ENCODE measurements around the gene LMF2.
"Not testable (repeated sequence)": the region's sequence is repeated elsewhere in the genome, so short reads cannot be mapped to it uniquely, and the experiment has no call there.

Gene LMF2

DNA sequence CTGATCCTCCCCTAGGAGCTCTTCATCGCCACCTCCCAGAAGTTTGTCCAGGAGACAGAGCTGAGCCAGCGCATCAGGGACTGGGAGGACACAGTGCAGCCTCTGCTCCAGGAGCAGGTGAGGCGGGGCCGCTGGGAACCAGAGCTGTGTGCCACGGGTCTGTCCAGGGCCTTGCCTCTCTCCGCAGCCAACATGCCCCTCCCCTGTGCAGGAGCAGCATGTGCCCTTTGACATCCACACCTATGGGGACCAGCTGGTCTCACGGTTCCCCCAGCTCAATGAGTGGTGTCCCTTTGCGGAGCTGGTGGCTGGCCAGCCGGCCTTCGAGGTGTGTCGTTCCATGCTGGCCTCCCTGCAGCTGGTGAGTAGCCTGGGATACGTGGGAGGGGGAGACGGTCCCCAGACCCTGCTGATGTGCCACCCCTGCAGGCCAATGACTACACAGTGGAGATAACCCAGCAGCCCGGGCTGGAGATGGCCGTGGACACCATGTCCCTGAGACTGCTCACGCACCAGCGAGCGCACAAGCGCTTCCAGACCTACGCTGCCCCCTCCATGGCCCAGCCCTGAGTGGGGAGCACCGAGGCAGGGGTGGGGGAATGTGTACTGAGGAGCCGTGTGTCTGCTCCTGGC, 15.4 kb upstream of the LMF2 start:
- DNase-seq, result no peak

DNA sequence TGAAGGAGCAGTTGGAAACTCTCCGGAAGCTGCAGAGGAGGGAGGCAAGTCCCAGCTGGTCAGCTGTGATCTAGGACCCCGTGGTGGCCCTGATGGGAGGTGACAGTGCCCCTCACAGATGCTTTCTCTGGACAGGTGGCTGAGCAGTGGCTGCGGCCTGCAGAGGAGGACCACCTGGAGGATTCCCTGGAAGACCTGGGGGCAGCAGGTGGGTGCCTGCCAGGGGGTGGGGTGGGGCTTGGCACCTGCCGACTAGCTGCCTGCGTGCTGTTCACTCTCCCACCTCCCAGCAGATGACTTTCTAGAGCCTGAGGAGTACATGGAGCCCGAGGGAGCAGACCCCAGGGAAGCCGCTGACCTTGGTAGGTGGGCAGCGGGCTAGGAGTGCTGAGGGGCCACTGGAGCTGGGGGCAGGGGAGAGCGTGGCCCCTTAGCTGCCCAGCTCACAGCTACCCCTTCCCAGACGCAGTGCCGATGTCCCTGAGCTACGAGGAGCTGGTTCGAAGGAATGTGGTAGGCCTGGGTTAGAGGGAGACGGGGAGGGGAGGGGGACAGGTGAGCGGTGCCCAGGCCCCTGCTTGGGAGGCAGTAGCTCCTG, 14.8 kb upstream of the LMF2 start:
- DNase-seq, result no peak

DNA sequence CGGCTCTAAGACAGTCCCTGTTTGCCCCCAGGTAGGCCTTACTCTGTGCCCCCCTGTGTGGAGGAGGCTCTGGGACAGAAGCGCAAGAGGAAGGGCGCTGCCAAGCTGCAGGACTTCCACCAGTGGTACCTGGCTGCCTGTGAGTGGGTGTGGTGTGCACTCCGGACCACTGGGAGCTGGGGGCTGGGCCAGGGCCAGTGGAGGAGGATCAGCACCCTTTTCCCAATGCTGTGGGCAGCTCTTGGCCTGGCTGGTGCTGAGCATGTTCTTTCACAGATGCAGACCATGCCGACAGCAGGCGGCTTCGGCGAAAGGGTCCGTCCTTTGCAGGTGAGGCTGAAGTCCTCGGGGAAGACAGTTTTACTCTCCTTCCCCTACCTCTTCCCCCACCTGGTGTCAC, 14.2 kb upstream of the LMF2 start:
- DNase-seq, result no peak

DNA sequence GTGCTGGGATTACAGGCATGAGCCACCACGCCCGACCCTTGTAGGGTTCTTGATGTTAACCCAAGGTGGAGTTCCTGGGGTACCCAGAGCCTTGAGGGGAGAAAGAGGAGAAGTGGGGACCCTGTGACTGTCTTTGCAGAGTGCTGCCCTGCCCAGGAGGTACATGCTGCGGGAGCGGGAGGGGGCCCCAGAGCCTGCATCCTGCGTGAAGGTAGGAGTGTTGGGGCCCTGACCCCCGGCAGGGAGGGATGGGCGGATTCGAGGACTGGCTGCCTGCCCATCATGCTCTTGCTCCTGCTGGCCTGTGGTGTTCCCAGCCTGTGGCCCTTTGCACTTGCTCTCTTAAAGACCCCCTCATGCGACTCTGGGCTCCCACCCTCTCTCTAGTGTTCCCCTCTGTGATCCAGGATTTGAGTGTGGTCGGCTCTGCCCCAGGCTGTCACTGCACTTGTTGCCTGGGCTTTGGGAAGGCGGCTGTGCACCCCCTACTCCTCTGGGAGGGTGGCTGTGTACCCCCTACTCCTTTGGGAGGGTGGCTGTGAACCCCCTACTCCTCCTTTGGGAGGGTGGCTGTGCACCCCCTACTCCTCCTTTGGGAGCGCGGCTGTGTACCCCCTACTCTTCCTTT, 13.4 kb upstream of the LMF2 start:
- DNase-seq, result no peak

DNA sequence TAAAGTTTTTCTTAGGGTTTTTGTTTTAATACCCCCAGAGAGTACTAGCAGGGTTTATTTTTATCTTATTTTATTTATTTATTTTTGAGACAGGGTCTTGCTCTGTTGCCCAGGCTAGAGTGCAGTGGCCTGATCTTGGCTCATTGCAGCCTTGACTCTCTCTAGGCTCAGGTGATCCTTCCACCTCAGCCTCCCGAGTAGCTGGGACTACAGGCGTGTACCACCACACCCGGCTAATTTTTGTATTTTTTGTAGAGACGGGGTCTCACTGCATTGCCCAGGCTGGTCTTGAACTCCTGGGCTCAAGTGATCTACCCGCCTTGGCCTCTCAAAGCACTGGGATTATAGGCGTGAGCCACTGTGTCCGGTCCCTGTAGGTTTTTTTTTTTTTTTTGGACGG, 12.7 kb upstream of the LMF2 start:
- DNase-seq, result not testable (repeated sequence)

DNA sequence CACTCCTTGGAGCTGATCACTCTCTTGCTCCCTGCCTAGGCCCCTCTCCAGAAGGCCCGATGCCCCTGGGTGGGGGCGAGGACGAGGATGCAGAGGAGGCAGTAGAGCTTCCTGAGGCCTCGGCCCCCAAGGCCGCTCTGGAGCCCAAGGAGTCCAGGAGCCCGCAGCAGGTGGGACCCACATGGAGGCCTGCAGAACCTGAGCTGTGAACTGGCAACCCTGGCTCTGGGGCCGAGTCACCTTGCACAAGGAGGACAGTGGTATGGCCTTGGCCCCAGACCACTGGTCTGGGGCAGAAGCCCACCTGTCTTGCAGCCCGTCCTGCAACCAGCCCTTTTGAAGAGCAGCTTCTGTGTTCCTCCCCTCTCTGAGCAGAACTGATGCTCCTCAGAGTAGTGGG, 11.6 kb upstream of the LMF2 start:
- DNase-seq, result no peak

DNA sequence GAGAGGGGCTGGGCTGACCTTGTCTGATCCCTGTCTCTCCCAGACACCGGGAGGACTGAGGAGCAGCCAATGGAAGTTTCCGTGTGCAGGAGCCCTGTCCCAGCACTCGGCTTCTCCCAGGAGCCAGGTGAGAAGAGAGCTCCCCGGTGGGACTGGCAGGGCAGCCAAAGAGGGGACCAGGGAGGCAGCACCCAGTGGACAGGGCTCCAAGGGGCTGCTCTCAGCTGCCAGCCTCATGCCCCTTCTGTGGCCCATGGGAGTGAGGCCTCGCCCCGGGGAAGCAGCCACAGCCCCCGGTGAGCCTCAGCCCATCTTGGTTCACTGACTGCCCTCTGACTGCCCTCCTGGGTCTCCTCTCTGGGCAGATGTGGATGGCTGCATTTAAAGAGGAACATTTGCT, 11.1 kb upstream of the LMF2 start:
- DNase-seq, result no peak

DNA sequence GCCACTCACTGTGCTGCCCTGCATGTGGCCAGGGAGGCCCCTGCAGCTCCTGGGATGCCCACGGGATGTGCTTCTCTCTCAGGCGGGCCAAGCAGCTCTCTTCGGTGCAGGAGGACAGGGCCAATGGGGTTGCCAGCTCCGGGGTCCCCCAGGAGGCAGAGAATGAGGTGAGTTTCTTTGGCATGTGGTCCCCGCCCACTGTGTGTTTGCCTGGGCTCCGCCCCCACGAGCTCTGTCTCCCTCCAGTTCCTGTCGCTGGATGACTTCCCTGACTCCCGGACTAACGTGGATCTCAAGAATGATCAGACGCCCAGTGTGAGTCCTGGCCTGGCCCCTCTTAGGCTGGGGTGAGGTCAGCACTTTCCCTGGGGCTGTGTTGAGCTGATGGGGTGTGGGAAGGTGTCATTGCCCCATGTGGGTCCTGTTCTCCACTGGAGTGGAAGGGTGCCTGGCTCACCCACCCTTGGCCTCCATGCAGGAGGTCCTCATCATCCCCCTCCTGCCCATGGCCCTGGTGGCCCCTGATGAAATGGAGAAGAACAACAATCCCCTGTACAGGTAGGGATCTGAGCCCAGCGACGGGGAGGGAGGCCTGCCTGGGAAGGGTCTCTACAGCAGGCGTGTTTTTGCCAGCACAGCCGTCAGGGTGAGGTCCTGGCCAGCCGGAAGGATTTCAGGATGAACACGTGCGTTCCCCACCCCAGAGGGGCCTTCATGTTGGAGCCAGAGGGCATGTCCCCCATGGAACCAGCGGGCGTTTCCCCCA, 10.2 kb upstream of the LMF2 start:
- no peak for DNase-seq

DNA sequence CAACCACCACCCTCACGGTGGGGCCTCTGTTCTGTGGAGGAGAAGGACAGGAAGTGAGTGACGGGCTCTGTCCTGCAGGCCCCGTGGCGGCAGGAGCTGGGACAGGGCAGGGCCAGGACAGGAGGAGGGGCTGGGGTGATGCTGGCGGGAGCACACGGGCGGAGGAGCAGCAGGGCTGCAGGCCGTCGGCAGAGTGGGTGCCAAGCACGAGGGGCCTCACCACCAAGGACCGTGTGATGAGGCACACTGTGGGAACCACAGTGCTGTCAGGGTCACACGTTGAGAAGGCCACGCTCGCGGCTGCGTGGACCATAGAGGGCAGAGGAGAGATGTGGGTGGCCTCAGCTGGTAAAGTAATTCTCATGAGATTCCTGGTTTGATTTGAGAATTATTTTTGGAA, 9.4 kb upstream of the LMF2 start:
- no peak for DNase-seq

DNA sequence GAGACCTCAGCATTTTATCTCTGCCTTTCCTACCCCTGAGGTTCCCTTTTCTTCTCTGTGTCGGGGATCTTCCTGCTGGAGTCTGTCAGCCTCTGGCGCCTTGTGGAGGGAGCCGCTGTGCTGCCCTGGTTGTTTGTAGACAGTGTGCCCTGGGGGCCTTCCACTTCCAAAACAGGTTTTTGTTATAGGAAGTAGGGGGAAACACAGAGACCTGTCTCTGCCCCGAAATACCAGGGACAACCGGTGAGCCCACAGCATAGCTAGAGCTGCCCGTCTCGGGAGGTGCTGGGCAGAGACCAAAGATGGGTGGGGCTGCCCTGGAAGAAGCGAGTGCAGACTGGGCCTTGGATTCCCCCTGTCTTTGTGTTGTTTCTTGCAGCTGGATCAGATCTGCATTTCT, 8.6 kb upstream of the LMF2 start:
- no peak for DNase-seq

DNA sequence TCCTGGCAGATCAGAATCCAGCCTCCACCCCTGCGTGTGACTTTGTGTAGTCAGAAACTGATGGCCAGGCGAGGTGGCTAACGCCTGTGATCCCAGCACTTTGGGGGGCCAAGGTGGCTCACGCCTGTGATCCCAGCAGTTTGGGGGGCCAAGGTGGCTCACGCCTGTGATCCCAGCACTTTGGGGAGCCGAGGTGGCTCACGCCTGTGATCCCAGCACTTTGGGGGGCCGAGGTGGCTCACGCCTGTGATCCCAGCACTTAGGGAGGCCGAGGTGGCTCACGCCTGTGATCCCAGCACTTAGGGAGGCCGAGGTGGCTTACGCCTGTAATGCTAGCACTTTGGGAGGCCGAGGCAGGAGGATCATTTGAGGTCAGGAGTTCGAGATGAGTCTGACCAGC, 5.7 kb upstream of the LMF2 start:
- no peak for DNase-seq

DNA sequence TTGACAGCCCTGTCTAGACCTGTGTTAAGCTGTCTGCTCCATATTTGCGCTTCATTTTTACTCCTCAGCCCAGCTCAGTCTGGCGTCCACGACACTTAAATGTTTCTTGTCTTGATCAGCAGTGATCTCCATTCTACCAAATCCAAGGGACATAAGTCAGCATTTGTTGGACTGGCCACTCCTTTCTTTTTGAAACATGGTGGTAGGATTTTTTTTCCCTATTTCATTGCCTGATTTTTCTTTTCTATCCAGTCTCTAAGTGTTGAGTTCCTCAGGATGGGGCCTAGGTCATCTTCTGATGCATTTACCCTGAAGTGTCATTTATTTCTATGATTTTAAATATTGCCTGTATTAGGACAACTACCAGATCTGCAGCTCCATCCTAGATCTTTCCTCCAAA, 1.4 kb upstream of the LMF2 start:
- DNase-seq, result peak; percentile 28

DNA sequence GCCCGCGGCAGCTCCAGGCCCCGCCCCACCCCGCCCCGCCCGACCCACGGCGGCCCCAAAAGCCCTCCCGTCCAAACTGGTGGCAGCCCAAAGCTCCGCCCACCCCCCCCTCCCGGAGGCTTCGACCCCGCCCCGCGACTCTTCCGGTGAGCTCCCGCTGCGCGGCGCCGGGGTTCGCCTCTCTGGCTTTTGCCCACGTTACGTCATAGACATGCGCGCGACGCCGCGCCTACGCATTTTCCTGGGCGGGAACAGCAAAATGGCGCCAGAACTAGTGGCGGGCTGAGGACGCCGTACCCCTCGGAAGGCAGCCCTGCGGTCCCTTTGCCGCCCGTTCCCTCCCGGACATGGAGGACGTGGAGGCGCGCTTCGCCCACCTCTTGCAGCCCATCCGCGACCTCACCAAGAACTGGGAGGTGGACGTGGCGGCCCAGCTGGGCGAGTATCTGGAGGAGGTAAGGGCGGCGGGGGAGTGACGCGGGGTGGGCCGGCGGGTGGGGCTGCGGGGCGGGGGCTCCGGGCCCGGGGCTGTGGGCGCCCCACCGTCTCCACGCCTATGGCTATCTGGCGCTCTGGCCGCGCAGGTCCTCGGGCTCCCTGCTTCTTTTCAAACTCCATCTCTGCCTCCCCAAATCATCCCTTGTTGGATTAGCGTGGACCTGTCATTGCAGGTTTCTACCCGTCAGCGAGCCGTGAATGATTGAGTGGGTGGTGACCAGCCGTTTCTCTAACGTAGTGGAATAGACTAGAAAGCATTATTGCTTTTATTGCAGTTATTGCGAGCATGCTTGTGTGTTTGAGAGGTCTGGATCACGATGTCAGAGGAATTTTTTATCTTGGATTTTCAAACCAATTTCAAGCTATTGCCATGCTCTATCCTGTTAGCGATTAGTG, 736 bp upstream of the LMF2 start, which contains the start of gene NCAPH2:
Gene NCAPH2 (plus strand): TSS at position 234 of the 894 bp plus-strand sequence. CDS start 114 bp downstream, at position 348.
- peak; percentile 99 for DNase-seq

DNA sequence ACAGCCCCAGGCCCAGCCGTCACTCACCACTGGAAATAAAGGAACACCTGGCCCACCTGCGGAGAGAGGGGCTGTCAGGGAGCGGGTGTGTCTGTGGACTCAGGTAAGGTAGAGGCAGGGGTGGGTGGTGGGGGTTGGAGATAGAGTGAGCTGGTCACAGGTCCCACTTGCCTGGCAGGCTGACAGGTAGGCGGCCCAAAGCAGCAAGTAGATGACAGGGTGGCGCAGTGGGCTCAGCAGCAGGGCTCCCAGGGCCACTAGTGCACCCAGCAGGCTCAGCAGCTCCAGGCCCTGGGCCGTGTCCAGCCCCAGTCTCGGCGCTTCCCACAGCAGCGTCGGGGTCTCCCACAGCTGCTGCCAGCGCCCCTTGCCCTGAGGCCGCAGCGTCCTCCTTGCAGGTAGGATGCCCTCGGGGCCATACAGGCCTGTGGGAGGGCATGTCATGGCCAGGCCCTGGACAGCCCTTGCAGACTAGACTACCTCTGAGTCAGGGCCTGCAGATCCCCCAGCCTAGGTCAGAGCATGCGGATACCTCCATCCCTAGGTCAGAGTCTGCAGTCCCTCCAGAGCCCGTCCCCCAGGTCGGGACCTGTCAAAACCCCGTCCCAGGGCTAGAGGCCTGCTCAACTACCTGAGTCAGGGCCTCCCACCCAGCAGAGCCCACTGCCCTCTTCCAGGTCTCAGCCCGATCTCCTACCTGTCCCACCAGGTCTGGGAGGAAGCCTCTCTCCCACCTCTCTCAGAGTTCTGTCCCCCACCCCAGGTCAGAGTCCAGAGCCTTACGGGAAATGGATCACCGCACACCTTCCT, 686 bp downstream of the LMF2 start:
- DNase-seq, result no peak

DNA sequence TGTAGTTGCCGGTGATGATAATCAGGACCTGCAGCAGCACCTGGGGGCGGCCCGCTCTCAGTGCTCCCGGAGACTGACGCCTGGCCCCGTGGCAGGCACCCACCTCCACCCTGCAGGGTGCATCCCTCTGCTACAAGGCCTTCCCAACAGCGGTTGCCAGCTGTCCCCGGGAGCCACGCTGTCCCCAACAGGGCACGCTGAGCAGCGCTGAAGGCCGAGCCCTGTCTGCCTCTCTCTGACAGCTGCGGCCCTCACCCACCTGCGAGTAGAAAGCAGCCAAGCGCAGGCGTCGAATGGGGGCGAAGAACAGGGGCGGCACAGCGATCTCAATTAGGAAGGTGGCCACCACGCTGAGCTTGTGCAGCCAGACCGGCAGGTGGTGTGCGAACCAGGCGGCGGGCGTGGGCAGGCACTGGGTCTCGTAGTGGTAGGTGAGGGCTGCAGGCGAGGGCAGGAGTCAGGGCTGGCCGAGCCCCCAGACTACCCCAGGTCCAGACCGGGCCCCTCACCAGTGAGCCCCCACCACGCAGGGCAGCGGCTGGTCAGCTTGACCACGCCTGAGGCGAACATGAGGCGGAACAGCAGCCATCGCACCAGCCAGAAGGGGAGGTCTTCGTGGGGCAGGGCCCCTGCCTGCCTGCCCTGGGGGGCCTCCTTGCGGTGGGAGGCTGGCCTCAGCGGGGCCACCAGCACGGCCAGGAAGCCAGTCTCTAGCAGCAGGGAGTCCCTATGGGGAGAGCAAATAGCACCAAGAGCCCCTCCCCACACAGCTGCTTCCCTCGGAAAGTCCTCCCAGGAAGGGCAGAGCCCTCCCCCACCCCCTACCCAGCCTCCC, 1.5 kb downstream of the LMF2 start:
- no peak for DNase-seq

DNA sequence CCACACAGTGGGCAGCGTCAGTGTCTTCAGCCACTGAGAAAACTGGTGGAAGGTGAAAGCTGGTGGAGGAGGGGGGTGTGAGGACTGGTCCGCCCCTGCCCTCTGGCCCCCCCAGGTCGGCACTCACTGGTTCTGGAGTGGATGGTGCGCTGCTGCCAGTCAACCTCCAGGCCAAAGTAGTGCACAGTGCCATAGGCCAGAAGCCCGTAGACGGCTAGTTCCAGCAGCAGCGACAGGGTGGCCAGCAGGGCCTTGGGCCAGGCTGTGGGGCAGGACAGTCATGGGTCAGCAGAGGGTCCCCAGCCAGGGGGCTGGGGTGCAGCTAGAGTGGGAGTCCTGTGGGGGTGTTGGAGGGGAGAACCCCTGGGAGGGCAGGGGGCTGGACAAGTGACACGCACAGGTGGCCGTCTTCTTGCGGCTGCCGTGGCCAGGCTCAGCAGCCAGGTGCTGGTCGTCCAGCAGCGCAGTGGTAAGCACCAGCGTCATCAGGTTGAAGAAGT, 2.2 kb downstream of the LMF2 start:
- no peak for DNase-seq

DNA sequence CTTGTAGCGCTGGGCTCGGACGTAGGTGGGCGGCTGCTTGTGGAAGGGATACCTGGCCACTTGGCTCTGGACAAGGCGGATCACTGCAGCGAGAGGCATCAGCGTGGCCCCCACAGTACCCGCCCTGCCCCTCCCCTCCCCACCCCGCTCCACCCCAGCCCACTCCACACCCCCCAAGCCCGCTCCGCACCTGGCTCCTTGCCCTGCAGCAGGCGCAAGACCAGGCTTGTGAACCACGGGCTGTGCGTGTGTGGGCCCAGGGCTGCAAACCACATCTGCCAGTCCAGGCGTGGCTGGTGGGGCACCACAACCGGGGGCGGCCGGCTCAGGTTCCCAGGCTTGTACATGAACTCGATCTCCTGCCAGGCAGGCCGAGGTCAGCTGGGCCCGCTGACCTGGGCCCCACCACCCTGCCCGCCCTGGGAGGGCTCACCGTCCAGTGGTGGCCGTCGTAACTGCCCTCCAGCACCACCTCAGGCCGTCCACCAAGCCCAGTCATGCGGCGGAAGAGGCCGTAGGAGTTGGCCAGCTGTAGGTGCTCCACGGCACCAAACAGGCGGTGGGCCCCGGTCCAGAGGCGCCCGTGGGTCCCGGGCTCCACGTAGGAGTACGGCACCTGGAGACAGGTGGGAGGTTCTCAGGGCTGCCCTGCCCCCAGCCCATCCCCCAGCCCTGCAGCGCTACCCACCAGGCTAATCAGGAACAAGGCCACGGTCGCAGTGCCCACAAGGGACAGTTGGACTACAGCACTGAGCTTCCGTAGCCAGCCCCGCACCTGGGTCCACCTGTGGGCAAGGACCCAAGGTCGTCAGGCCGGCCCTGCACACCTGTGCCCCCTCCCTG, 2.9 kb downstream of the LMF2 start:
- peak; percentile 33 for DNase-seq

DNA sequence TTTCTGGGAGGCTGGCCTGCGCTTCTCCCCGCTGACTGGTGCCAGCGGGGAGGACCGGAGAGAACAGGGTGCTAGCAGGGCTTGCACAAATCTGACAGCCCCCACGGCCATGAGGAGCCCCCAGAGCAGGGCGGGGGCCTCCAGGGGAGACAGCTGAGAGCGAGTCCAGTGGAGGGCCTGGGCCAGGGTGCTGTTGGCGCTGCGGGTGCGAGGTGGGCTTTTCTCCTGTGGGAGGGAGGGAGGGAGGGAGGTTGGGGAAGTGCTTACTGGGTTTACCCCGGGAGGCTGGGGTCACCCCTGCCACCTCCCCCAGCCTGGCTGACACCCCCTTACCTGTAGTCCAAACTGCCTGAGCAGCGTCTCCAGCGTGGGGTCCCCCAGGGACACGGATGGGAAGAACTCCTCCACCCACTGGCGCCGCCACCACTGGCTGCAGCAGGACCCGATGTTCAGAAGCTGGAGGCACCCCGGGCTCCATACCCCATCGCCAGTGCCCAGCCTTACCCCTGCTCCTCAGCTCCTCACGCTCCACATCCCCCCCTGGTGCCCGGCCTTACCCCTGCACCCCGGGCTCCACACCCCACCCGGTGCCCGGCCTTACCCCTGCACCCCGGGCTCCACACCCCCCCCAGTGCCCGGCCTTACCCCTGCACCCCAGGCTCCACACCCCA, 3.9 kb downstream of the LMF2 start:
- DNase-seq, result peak; percentile 55
